H1 (cell line): ENCODE results near the gene DNAJB8. TPM values are rescaled to one million over a fixed set of nuclear protein-coding genes. Genes with fewer than 3 reads are reported as not detected.

ENCODE experiments used
- CTCF ChIA-PET: fragments of 300-600 bp; sonication (Branson Sonifier 250); formaldehyde crosslinking; loops from one replicate; lab custom pipeline; 2021; ENCODE audit not compliant: partially characterized antibody; lab: Charles Lee
- POLR2A ChIA-PET: fragments of 300-600 bp; sonication (Branson Sonifier 250); formaldehyde crosslinking; loops from one replicate; lab custom pipeline; 2021; ENCODE audit warnings: inconsistent platforms; ENCODE audit not compliant: partially characterized antibody; lab: Charles Lee
- DNase-seq, 2 experiments: peaks; one replicate each; pipeline versions ENCODE4 v3.0.0 to v3.0.0-alpha.2; 2010 to 2022; ENCODE audit warnings: low spot score in 2 of 2, low read depth in 1 of 2, mixed read lengths in 1 of 2
- FAIRE-seq: peaks from 2 replicates; lab custom pipeline; 2011; peaks lifted over from hg19 to GRCh38; lab: Jason Lieb, UNC
- H2AFZ ChIP-seq: 2 replicates; pipeline ENCODE4 v1.8.1; 2012; ENCODE audit warnings: low read length, inconsistent platforms
- H2AK5ac ChIP-seq: 2 replicates; pipeline ENCODE4 v1.6.1; 2013; ENCODE audit warnings: low read depth, low read length
- H2BK120ac ChIP-seq: replicated peaks from 2 replicates; pipeline ENCODE3; 2013; ENCODE audit warnings: low read depth, low read length, inconsistent platforms
- H2BK12ac ChIP-seq: 2 replicates; pipeline ENCODE4 v1.6.1; 2013; ENCODE audit warnings: low read depth, low read length
- H2BK15ac ChIP-seq: 2 replicates; pipeline ENCODE4 v1.6.1; 2013; ENCODE audit warnings: low read length
- H2BK20ac ChIP-seq: 2 replicates; pipeline ENCODE4 v1.6.1; 2013; ENCODE audit warnings: low read length
- H2BK5ac ChIP-seq: 2 replicates; pipeline ENCODE4 v1.6.1; 2013; ENCODE audit warnings: low read depth, low read length
- H3K14ac ChIP-seq: 2 replicates; pipeline ENCODE4 v1.6.1; 2013; ENCODE audit warnings: inconsistent platforms; ENCODE audit not compliant: insufficient read length
- H3K18ac ChIP-seq: 2 replicates; pipeline ENCODE4 v1.6.1; 2013; ENCODE audit warnings: low read length; ENCODE audit errors: extremely low read depth
- H3K23ac ChIP-seq: 2 replicates; pipeline ENCODE4 v1.6.1; 2013; ENCODE audit warnings: inconsistent platforms; ENCODE audit not compliant: insufficient read length
- H3K23me2 ChIP-seq: 2 replicates; pipeline ENCODE4 v1.6.1; 2013; ENCODE audit warnings: low read depth, low read length
- H3K27ac ChIP-seq: 2 replicates; pipeline ENCODE4 v1.6.1; 2011; ENCODE audit warnings: low read depth, low read length, inconsistent platforms
- H3K27me3 ChIP-seq, 4 experiments: replicated peaks in 1 of 4; 1 replicate in 1 of 4; 2 replicates in 3 of 4; pipeline versions ENCODE4 v1.6.1 to v1.8.1; 2011 to 2013; ENCODE audit warnings: low read length in 3 of 4, mild to moderate bottlenecking in 3 of 4, inconsistent platforms in 2 of 4, mixed read lengths in 2 of 4, moderate library complexity in 1 of 4; ENCODE audit not compliant: control insufficient read depth in 3 of 4, insufficient read depth in 3 of 4; ENCODE audit errors: extremely low read depth in 1 of 4
- H3K36me3 ChIP-seq, 4 experiments: 2 replicates each; pipeline versions ENCODE4 v1.6.1 to v1.8.1; 2011 to 2013; ENCODE audit warnings: mild to moderate bottlenecking in 4 of 4, low read length in 3 of 4, moderate library complexity in 2 of 4, control low read depth in 1 of 4, inconsistent platforms in 1 of 4; ENCODE audit not compliant: insufficient read depth in 4 of 4, control insufficient read depth in 2 of 4
- H3K4ac ChIP-seq: replicated peaks from 2 replicates; pipeline ENCODE3; 2013; ENCODE audit warnings: low read length, low read depth, mixed read lengths, inconsistent platforms; ENCODE audit not compliant: insufficient read length
- H3K4me1 ChIP-seq, 4 experiments: replicated peaks in 1 of 4; 1 replicate in 1 of 4; 2 replicates in 3 of 4; pipeline versions ENCODE4 v1.6.1 to v1.8.1; 2011 to 2013; ENCODE audit warnings: low read length in 3 of 4, inconsistent platforms in 2 of 4, mixed read lengths in 1 of 4; ENCODE audit not compliant: insufficient read depth in 4 of 4, control insufficient read depth in 3 of 4
- H3K4me2 ChIP-seq, 2 experiments: 2 replicates each; pipeline versions ENCODE4 v1.6.1 to v1.8.1; 2011 to 2013; ENCODE audit warnings: low read depth in 2 of 2, low read length in 2 of 2, control low read depth in 1 of 2, inconsistent platforms in 1 of 2, mild to moderate bottlenecking in 1 of 2; ENCODE audit not compliant: insufficient read depth in 1 of 2
- H3K4me3 ChIP-seq, 4 experiments: fragments of 200-600, 300-600 bp in 1 of 4; sonication (generic), shearing (Covaris generic), sonication (Bioruptor Twin) in 1 of 4; 2 replicates each; pipeline versions ENCODE4 v1.5.1 to v1.8.1; 2011 to 2016; ENCODE audit warnings: low read length in 4 of 4, low read depth in 3 of 4, control low read depth in 2 of 4, inconsistent platforms in 2 of 4, mild to moderate bottlenecking in 2 of 4, mixed read lengths in 1 of 4, moderate library complexity in 1 of 4; ENCODE audit not compliant: insufficient read depth in 2 of 4; ENCODE audit errors: extremely low read depth in 1 of 4
- H3K56ac ChIP-seq: replicated peaks from 2 replicates; pipeline ENCODE3; 2013; ENCODE audit warnings: low read depth, mild to moderate bottlenecking, mixed read lengths, low read length, inconsistent platforms; ENCODE audit not compliant: insufficient read length
- H3K79me1 ChIP-seq: 2 replicates; pipeline ENCODE4 v1.6.1; 2013; ENCODE audit warnings: low read depth, low read length, control low read depth
- H3K79me2 ChIP-seq, 2 experiments: 2 replicates each; pipeline versions ENCODE4 v1.6.1 to v1.8.1; 2012 to 2013; ENCODE audit warnings: low read length in 2 of 2, mild to moderate bottlenecking in 2 of 2, inconsistent platforms in 1 of 2; ENCODE audit not compliant: insufficient read depth in 2 of 2, control insufficient read depth in 1 of 2
- H3K9ac ChIP-seq, 4 experiments: replicated peaks in 1 of 4; 1 replicate in 1 of 4; 2 replicates in 3 of 4; pipeline versions ENCODE4 v1.6.1 to v1.8.1; 2011 to 2013; ENCODE audit warnings: low read depth in 3 of 4, low read length in 3 of 4, control low read depth in 2 of 4, mild to moderate bottlenecking in 2 of 4, moderate library complexity in 2 of 4, inconsistent platforms in 1 of 4; ENCODE audit errors: extremely low read depth in 1 of 4
- H3K9me3 ChIP-seq, 2 experiments: 2 replicates each; pipeline versions ENCODE4 v1.6.1 to v1.8.1; 2012 to 2013; ENCODE audit warnings: mild to moderate bottlenecking in 2 of 2, moderate library complexity in 2 of 2, control low read depth in 1 of 2, inconsistent platforms in 1 of 2, low read depth in 1 of 2, low read length in 1 of 2, mixed read lengths in 1 of 2; ENCODE audit not compliant: insufficient read depth in 2 of 2
- H4K20me1 ChIP-seq, 2 experiments: replicated peaks in 1 of 2; 2 replicates each; pipeline versions ENCODE3 to v1.8.1; 2011 to 2013; ENCODE audit warnings: inconsistent platforms in 2 of 2, low read length in 2 of 2, mild to moderate bottlenecking in 1 of 2; ENCODE audit not compliant: insufficient read depth in 2 of 2, control insufficient read depth in 1 of 2
- H4K5ac ChIP-seq: 2 replicates; pipeline ENCODE4 v1.6.1; 2013; ENCODE audit warnings: low read length, low read depth, mixed read lengths, inconsistent platforms; ENCODE audit not compliant: insufficient read length
- H4K8ac ChIP-seq: 2 replicates; pipeline ENCODE4 v1.8.0; 2013; ENCODE audit warnings: mild to moderate bottlenecking, moderate library complexity, low read length, inconsistent platforms; ENCODE audit not compliant: insufficient read depth; ENCODE audit errors: extremely low read depth
- H4K91ac ChIP-seq: replicated peaks from 2 replicates; pipeline ENCODE3; 2013; ENCODE audit warnings: low read length, mixed read lengths, inconsistent platforms; ENCODE audit not compliant: insufficient read length
- BRCA1 ChIP-seq: IDR thresholded peaks from 2 replicates; pipeline ENCODE4 v1.6.1; 2012; ENCODE audit warnings: low read depth, low read length, improper control_type of control experiment
- JUND ChIP-seq: IDR thresholded peaks from 2 replicates; pipeline ENCODE4 v1.6.1; 2011; ENCODE audit warnings: mild to moderate bottlenecking, improper control_type of control experiment, low read length
- KDM4A ChIP-seq: IDR thresholded peaks from one replicate; pipeline ENCODE4 v1.7.1; 2012; ENCODE audit warnings: low read depth, mild to moderate bottlenecking, moderate library complexity, low read length, inconsistent platforms; ENCODE audit not compliant: severe bottlenecking
- KDM5A ChIP-seq: fragments of 200-600 bp; IDR thresholded peaks from 2 replicates; pipeline ENCODE4 v1.7.1; 2012; ENCODE audit warnings: mild to moderate bottlenecking, low read length, inconsistent platforms, mixed read lengths
- NANOG ChIP-seq: IDR thresholded peaks from 2 replicates; pipeline ENCODE4 v1.6.1; 2011; ENCODE audit warnings: low read length, low read depth, mild to moderate bottlenecking, inconsistent platforms; ENCODE audit not compliant: insufficient read depth, poor library complexity, severe bottlenecking
- NRF1 ChIP-seq: IDR thresholded peaks from 2 replicates; pipeline ENCODE4 v1.6.1; 2011; ENCODE audit warnings: mild to moderate bottlenecking, low read depth, low read length, improper control_type of control experiment
- POLR2A ChIP-seq, 2 experiments: IDR thresholded peaks; 1 replicate in 1 of 2; 2 replicates in 1 of 2; pipeline ENCODE4 v1.6.1; 2011; ENCODE audit warnings: low read depth in 2 of 2, low read length in 2 of 2, mild to moderate bottlenecking in 2 of 2; ENCODE audit errors: control extremely low read depth in 1 of 2
- RAD21 ChIP-seq, 2 experiments: IDR thresholded peaks in 1 of 2; conservative IDR thresholded peaks in 1 of 2; 2 replicates each; pipeline ENCODE4 v1.6.1; 2011; ENCODE audit warnings: low read depth in 2 of 2, low read length in 2 of 2, improper control_type of control experiment in 1 of 2, inconsistent platforms in 1 of 2, mild to moderate bottlenecking in 1 of 2, moderate library complexity in 1 of 2
- RNF2 ChIP-seq: fragments of 200-900, 300-1000 bp; sonication (generic); IDR thresholded peaks from 2 replicates; pipeline ENCODE4 v1.7.1; 2016; ENCODE audit warnings: borderline replicate concordance, low read depth, mild to moderate bottlenecking, antibody characterized with exemption, low read length; ENCODE audit not compliant: poor library complexity, severe bottlenecking; ENCODE audit errors: missing control alignments
- SRF ChIP-seq: IDR thresholded peaks from 2 replicates; pipeline ENCODE4 v1.6.1; 2011; ENCODE audit warnings: mild to moderate bottlenecking, low read depth, low read length, moderate library complexity
- TCF12 ChIP-seq: IDR thresholded peaks from 2 replicates; pipeline ENCODE4 v1.6.1; 2011; ENCODE audit warnings: low read depth, mild to moderate bottlenecking, low read length
- WGBS, 2 experiments: shearing (Covaris generic) in 1 of 2; methylation state at CpG; one replicate each; pipeline versions ENCODE4 v1.1.6 to v1.1.7; 2013 to 2015; ENCODE audit warnings: low lambda C conversion rate in 2 of 2, mixed read lengths in 2 of 2, inconsistent platforms in 1 of 2, low coverage in 1 of 2, missing lambda C conversion rate in 1 of 2; ENCODE audit not compliant: insufficient replicate concordance in 2 of 2, insufficient coverage in 1 of 2, insufficient read length in 1 of 2; ENCODE audit errors: extremely low coverage in 1 of 2, missing lambda C conversion rate in 1 of 2; 5-methylcytosine and 5-hydroxymethylcytosine counted together
- polyA plus RNA-seq, 7 experiments: library from polyadenylated mRNA; depleted of rRNA in 3 of 7; stranded (reverse) in 5 of 7; unstranded in 2 of 7; fragments of >200 nt in 5 of 7; fragments of 200-250 nt in 2 of 7; gene quantifications; 1 replicate in 5 of 7; 2 replicates in 1 of 7; 4 replicates in 1 of 7; pipeline versions ENCODE4 v1.2.1 to v1.2.3, GENCODE V29; 2011 to 2013; ENCODE audit warnings: missing spikeins in 2 of 7, mixed read lengths in 2 of 7
- total RNA-seq: library from RNA; stranded (reverse); fragmentation: NEBNext Ultra II Directional; extraction: Animal tissue kit (Norgen Biotek cat#: 25700); gene quantifications from 2 replicates; pipeline ENCODE4 v1.2.1, GENCODE V29; 2021

Gene DNAJB8
- total and polyA plus RNA-seq, 2 of the 8 experiments (the other 6 are each of a cell fraction or from before 2014, with no cell fraction given) = not detected

DNA sequence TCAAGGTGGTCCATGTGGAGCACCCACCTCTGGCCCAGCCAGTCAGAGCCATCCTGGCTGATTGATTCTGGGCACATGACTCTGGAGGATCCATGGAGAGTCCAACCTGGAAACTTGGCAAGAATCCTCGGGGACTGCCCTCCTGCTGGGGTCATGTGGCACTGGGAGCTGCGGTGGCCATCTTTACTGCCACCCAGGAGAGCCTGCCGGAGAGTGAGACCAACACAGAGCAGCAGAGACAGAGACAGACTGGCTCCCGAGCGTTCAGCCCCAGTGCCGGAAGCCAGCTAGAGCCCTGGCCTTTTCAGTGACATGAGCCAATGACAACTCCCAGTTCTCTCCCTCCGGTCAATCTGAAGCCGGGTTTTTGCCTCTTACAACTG, 37.8 kb upstream of the DNAJB8 start:
- ChIA-PET POLR2A (no interaction called here), CTCF (interaction anchor here (0.7 to 3.8 kb wide), 12 partner anchors 13 to 308 kb away, joined by 3 to 21 read pairs (median 6); no protein-coding TSS in a partner anchor)
- TF ChIP-seq BRCA1 (no peak), NANOG (no peak), KDM4A (no peak), JUND (no peak), KDM5A (no peak), TCF12 (no peak), NRF1 (no peak), RAD21 (IDR thresholded peaks at IDR 0.05 in 1 of 2, conservative IDR thresholded peaks at IDR 0.05 in 1 of 2; ENCODE audit: low read depth in 2 of 2, low read length in 2 of 2) (no peak), RNF2 (no peak), POLR2A (IDR thresholded peaks at IDR 0.05; ENCODE audit: control extremely low read depth in 1 of 2, low read depth in 2 of 2, low read length in 2 of 2) (no peak), SRF (no peak)
- Histone ChIP-seq H2BK20ac (no peak overlapping the region), H3K79me2 (no peaks in the 10 kb centered on the region), H3K14ac (no peak overlapping the region), H4K20me1 (no peaks in the 10 kb centered on the region), H4K8ac (no peak overlapping the region), H3K27ac (no peak overlapping the region), H3K4ac (no peak overlapping the region), H2BK15ac (no peak overlapping the region), H4K5ac (no peak overlapping the region), H4K91ac (no peak overlapping the region), H3K9ac (peak overlapping the region in 1 of 4 experiments; percentile 4; a peak in 1 of 7 replicates), H2BK5ac (no peak overlapping the region), H3K36me3 (no peaks in the 10 kb centered on the region), H3K4me3 (no peak overlapping the region), H3K4me1 (no peaks in the 10 kb centered on the region), H2BK12ac (no peak overlapping the region), H3K23me2 (no peaks in the 10 kb centered on the region), H3K79me1 (no peaks in the 10 kb centered on the region), H3K9me3 (no peaks in the 10 kb centered on the region), H3K23ac (no peak overlapping the region), H3K4me2 (no peak overlapping the region), H2BK120ac (no peak overlapping the region), H3K18ac (no peak overlapping the region), H3K56ac (no peak overlapping the region), H2AFZ (no peak overlapping the region), H3K27me3 (no peaks in the 10 kb centered on the region; a peak in 3 of 7 replicates), H2AK5ac (no peak overlapping the region)
- 87% methylated on average over 6 of the region's 8 CpGs; no CpG with 5 or more reads in 1 of the 2 experiments for WGBS, 2 experiments
- DNase-seq (no peak), FAIRE-seq (no peak)
